Measurements from ENCODE around the gene CSK.

DNA sequence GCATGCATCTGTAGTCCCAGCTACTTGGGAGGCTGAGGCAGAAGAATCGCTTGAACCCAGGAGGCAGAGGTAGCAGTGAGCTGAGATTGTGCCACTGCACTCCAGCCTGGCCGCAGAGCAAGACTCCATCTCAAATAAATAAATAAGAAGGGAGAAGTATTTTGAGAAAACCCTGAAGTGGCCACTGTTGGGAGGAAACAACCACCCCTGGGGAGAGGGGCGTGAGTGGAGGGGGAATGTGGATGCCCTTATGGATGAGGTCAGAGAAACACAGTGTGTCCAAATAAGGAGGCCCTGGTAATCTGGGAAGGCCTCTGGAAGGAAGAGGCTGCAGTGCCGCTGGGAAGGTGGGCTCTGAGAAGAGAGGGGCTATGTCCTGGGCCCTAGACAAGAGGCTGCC lies 40.4 kb downstream of the CSK start:
- TF ChIP-seq CTCF (conservative IDR thresholded peaks at IDR 0.05) (no peak), ZFX (IDR thresholded peaks at IDR 0.05) (no peak)
